ENCODE measurements around the gene SCTR.

Gene SCTR

DNA sequence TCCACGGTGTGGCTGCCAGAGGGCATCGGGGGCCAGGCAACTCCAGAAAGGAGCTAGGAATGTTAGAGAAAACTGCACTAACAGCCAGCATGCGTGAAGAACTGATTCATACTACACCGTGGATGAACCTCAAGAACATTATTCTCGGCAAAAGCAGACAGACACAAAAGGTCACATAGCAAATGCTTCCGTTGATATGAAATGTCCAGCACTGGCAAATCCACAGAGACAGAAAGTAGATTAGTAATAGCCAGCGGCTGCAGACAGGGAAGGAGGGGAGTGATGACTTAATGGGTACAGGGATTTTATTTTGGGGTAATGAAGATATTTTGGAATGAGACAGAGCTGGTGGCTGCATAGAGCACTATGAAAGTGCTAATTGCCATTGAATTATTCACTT lies 37.4 kb downstream of the SCTR start:
- DNase-seq = no peak

- peak in 1 of 2 donors; percentile 4 for DNase-seq
Observed at GRCh38 chr2:119486196-119486827, 38.0 kb downstream of the SCTR start.

DNA sequence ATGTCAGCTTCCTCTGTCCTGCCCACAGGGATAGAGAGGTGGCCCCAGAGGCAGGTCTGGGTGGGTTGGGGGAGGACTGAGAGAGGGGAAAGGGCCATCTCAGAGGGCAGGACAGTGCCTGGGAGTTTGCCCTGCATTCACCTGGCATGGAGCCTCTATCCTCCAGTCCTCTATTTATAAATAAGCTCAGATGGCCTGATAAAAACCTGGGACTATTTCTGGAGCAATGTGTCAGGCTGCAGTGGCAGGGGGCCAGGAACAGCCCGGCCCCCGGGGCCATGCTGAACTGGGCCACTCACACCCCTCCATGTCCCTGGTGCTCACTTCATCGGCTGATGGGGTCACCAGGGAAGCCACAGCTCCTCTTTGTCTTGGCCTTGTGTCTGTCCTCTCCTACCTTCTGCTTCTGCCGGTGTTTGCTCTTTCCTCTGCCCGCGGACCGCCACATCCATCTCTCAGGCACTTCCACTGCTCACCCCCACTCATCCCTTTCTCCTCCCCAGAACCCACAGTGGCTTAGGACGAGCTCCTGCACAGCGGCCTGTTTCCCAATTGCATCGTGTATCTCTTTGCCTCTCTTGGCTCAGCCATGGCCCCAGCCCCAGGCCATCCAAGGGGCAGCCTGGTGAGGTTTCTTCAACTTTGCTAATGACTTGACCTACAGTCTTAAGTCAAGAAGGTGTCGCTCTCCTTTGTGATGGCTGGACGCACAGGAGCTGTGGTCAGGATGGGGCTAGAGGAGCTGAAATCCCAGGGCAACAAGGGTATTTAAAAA lies 38.8 kb downstream of the SCTR start:
- DNase-seq = peak in 1 of 2 donors; percentile 9

GRCh38 chr2:119484834-119485233 lies 39.4 kb downstream of the SCTR start:
- no peak for DNase-seq

- peak in 1 of 2 donors; percentile 3 for DNase-seq
Observed at GRCh38 chr2:119483896-119484718, 40.2 kb downstream of the SCTR start.

DNA sequence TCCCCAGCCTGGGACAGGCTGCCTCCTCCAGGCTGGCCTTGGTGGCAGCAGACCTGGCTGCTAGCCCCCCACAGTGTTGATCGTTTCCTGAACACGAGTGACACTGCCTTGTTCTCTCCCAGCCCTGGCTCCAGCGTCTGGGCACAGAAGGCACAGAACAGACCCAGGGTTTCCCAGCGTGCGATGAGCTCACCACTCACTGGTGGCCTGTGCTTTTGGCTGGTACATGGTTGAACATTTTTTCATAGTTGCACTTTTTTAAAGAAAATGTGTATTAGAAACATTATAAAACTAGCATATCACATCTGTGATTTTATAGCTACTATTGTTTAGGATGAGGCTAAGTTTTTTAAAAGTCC lies 40.9 kb downstream of the SCTR start:
- DNase-seq = no peak

DNA sequence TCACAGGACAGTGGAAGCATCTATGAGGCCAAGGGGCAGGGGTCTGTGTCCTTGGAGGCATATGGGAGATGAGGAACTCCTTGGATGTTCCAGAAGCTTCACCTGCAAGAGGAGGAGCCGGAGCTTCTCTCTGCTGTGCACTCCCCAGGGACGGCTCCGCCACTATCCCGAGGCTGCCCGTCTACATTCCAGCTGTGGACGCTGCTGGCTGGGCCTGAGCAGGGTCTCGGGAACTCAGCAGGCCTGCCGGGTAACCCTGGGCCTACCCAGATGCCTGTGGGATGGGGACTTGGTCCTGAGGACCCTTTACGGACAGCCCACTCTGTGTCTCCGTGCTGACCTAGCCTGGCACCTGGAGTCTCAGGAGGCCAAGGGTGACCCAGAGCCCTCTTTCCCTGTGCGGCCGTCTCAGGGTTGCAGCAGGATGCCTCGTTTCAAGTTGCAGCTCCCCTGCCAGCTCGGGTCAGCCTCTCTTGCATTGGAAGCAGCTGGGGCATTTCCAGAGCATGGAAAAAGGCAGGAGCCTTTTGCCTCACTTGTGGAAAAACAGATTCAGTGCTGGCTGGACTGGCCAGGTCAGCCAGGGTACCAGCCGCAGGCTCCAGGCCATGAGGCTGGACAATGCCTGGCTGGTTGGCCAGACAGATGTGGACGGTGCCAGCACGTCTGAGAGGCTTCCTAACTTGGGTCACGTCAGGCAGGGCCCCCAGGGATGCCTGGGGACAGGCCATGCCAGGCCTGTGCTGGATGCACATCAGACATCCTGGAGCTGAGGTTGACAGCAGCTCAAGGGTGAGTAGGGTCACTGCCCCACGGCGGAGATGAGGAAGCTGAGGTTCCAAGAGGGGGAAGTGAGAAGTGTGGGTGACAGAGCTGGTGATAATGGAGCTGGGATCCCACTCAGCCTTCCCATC lies 41.5 kb downstream of the SCTR start:
- peak in 1 of 2 donors; percentile 11 for DNase-seq

GRCh38 chr2:119481501-119482455 lies 42.5 kb downstream of the SCTR start:
- peak in 1 of 2 donors; percentile 4 for DNase-seq

DNA sequence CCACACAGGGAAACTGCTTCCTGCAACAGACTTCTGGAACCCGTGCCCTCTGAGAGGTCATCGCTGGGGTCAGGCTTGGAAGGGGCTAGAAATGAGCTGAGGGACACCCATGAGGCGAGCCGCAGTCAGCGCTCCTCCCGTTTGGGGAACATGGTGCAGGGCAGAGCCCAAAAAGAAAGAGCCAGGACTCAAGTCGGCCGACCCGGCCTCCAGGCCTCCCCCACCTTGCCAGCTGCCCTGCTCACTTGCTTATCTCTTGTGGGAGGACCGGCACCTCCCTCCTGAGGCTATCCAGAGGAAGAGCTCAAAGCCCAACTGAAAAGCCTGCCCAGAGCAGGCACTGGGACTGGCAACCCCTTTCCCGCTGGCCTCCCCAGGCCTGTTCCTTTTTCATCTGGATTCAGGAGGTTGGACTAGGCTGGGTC lies 43.6 kb downstream of the SCTR start:
- DNase-seq = no peak

DNA sequence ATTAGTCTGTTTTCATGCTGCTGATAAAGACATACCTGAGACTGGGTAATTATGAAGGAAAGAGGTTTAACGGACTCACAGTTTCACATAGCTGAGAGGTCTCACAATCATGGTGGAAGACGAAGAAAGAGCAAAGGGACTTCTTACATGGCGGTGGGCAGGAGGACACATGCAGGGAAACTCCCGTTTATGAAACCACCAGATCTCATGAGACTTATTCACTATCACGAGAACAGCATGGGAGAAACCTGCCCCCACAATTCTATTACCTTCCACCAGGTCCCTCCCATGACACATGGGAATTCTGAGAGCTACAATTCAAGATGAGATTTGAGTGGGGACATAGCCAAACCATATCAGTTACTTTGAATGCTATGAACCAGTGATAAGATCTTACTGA lies 44.1 kb downstream of the SCTR start:
- no peak for DNase-seq

DNA sequence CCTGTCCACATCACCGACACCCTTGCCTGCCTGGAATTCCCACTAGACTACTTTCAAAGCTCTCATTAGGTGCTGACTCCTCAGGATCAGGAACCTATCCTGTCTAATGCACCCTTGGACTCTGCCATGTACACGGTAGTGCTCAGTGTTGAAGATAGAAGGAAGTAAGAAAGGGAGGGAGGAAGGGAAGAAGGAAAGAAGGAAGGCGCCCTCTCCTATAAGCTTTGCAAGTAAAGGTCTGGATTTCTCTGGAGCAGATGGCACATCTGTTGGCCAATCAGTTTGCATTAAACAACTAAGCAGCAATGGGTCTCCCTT lies 45.3 kb downstream of the SCTR start:
- no peak for DNase-seq

GRCh38 chr2:119478188-119478977 lies 45.9 kb downstream of the SCTR start:
- no peak for DNase-seq

DNA sequence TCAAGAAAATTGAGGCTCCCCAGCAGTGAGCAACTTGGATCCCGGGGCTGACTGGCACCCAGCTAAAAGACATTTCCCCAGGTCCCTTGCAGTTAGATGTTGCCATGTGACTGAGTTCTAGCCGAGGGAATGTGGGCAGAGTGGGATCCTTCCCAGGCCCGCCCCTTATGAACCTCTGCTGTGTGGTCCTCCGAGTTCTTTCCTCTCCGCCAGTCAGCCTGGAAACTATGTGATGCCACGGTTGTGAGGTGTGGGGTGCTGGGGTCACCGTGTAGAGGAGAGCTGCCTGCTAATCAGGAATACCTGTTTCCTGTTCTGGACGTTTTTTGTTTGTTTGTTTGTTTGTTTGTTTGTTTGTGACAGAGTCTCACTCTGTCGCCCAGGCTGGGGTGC lies 47.2 kb downstream of the SCTR start:
- DNase-seq = no peak

DNA sequence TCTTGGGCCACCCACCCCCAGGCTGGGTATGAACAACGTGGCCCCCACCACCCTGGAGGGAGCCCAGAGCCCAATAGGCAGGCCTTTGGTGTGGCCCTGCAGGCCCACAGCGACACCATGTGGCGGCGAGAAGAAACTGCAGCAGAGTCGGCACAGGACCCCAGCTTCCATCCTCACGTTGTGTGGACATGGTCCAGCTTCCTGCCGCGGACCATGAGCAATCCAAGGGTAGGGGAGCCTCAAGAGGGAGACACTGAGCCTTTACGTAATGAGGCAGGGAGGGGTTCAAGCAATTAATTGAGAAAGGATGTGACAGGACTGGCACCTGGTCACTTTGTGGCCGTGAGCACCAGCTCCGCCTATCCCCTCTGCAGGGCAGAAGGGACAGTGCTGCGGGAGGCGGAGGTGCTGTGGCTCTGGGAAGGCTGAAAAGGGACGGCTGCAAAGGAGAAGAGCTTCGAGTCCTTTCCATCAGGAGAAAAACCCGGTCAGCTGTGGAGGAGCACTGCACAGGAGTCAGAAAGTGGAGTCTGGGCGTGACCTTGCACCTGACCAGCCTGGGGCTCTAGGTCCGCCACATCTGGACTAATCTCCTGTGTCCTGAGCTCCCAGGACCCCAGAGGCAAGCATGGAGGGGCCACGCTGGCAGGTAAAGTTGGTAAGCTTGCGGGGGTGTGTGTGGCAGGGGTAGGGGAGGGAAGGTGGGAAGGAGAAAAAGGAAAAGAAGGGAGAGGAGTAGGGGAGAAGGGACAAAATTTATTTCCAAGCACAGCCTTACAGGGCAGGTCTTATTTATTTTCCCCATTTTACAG lies 47.8 kb downstream of the SCTR start:
- peak; percentile 10 to 20 for DNase-seq

- DNase-seq = no peak
Observed at GRCh38 chr2:119475857-119476244, 48.4 kb downstream of the SCTR start.

GRCh38 chr2:119475225-119475856 lies 48.9 kb downstream of the SCTR start:
- no peak for DNase-seq

DNA sequence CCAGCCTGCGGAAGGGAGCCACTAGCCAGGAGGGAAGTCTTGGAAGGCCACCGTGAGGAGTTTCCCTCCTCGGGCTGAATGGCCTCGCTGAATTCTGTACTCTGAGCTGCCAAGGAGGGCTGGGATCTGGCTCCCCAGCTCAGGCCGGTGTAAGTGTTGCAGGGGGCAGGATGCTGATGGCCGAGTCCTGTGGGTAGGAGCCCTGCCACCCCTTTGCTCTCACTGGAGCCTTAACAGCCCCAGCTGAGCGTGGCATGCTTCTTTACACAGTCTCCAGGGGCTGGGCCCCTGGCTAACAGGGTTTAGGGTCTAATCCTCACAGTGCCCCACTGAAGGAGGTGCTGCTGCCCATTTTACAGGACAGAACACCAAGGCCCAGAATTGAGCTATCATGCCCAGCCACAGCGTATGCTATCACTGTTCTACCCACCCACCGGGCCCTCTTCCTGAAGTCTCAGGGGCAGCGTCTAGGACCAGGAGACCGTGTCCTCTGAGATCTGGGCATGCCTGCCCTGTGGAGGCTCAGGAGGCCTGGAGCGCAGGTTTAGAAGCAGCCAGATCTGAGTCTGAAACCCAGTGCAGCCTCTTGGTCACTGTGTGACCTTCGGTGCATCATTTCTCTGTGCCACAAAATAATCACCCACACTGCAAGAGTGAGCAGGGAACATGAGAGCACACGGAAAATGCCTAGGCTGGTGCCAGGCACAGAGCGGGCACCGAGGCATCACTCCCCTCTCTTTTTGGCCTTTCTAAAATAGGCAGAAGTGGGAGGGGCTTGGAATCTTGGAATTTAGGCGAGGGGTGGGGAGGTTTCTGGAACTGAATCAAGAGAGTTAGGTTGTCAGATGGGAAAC lies 49.7 kb downstream of the SCTR start:
- no peak for DNase-seq

DNA sequence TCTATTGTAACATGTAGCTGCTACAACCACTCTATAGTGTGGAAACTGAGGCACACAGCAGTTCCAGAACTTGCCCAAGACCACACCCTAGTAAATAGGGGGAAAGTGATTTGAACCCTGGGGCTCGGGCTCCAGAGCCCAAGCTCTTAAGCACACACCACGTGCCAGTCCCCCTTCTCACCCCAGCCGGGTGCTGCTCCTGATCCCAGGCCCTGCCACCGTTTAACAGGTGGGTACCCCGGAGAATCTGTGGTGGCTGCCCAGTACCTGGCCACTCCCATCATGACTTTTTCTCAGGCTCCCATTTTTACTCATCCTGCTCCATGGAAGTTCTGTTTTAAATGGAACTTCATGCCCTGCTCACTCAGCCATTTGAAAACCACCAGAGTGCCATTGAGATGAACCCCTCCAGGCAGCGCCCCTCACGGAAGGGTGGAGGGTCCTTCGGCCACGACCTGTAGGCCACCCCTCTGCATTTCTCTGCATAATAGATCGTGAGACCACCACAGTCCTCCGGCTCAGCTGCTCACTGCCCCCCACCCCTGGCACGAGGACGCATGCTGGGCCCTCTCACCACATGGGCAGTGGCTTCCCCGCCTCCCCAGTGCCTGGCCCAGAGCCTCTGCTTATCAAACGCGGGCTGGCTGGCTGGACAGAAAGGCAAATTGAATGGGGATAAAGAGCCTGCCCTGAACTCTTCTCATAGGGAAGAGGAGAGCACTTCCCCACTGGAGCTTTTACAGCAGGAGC lies 50.5 kb downstream of the SCTR start:
- DNase-seq = no peak

Measured in CD4-positive, alpha-beta T cell treated with Interleukin-4 for 1 hour (primary cell).